GM23338 (cell line): Measurements from ENCODE around the gene HAP1.

Experiments
- ETS1 ChIP-seq: IDR thresholded peaks from 2 replicates; pipeline ENCODE4 v1.6.1; 2016; ENCODE audit warnings: antibody characterized with exemption
- EZH2 ChIP-seq: fragments of 200-600 bp; sonication (generic); IDR thresholded peaks from one replicate; pipeline ENCODE4 v1.8.0; 2017; ENCODE audit warnings: antibody characterized with exemption, mild to moderate bottlenecking, low read depth; ENCODE audit not compliant: unreplicated experiment
- EZH2phosphoT487 ChIP-seq: fragments of 200-600 bp; sonication (generic); IDR thresholded peaks from one replicate; pipeline ENCODE4 v1.8.1; 2018; ENCODE audit warnings: antibody characterized with exemption; ENCODE audit not compliant: unreplicated experiment
- JUNB ChIP-seq: IDR thresholded peaks from one replicate; pipeline ENCODE4 v1.6.1; 2016; ENCODE audit warnings: antibody characterized with exemption; ENCODE audit not compliant: unreplicated experiment
- NANOG ChIP-seq: IDR thresholded peaks from 2 replicates; pipeline ENCODE4 v1.6.1; 2016; ENCODE audit warnings: antibody characterized with exemption, borderline replicate concordance
- POLR2AphosphoS5 ChIP-seq: IDR thresholded peaks from 2 replicates; pipeline ENCODE4 v1.6.1; 2016; ENCODE audit warnings: antibody characterized with exemption, low read depth
- REST ChIP-seq: IDR thresholded peaks from one replicate; pipeline ENCODE4 v1.6.1; 2018; ENCODE audit warnings: antibody characterized with exemption; ENCODE audit not compliant: unreplicated experiment
- ZNF114 ChIP-seq: fragments of 250-450 bp; sonication (Bioruptor Pico); IDR thresholded peaks from 2 replicates; pipeline ENCODE4 v1.5.0; 2020; ENCODE audit warnings: mild to moderate bottlenecking, moderate library complexity
- ZNF462 ChIP-seq: fragments of 250-450 bp; sonication (Bioruptor Pico); IDR thresholded peaks from 2 replicates; pipeline ENCODE4 v1.5.0; 2020; ENCODE audit warnings: mild to moderate bottlenecking, moderate library complexity
- TF ChIP-seq, protein P1 (sequence below), 2 experiments: fragments of 200-600 bp in 1 of 2; sonication (generic) in 1 of 2; conservative IDR thresholded peaks; 2 replicates each; pipeline versions ENCODE4 v1.5.1 to v1.6.1; 2016 to 2017; ENCODE audit warnings: antibody characterized with exemption in 2 of 2, low read depth in 2 of 2, mild to moderate bottlenecking in 2 of 2, moderate library complexity in 1 of 2

DNA sequence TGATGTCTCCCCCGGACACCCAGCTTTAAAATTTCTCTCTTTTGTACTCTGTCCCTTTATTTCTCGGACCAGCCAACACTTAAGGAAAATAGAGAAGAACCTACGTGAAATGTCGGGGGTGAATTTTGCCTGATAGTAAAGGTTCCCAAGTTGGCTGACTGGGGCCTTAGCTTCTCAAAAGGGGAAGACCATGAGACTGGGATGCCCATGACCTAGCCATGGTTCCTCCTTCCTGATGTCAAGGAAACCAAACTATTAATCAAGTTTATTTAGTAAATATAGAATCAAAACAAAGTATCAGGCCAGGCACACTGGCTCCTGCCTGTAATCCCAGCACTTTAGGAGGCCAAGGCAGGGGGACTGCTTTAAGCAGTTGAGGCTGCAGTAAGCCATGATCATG is 48.2 kb downstream of the HAP1 start:
- TF ChIP-seq, protein P1, sequence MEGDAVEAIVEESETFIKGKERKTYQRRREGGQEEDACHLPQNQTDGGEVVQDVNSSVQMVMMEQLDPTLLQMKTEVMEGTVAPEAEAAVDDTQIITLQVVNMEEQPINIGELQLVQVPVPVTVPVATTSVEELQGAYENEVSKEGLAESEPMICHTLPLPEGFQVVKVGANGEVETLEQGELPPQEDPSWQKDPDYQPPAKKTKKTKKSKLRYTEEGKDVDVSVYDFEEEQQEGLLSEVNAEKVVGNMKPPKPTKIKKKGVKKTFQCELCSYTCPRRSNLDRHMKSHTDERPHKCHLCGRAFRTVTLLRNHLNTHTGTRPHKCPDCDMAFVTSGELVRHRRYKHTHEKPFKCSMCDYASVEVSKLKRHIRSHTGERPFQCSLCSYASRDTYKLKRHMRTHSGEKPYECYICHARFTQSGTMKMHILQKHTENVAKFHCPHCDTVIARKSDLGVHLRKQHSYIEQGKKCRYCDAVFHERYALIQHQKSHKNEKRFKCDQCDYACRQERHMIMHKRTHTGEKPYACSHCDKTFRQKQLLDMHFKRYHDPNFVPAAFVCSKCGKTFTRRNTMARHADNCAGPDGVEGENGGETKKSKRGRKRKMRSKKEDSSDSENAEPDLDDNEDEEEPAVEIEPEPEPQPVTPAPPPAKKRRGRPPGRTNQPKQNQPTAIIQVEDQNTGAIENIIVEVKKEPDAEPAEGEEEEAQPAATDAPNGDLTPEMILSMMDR (conservative IDR thresholded peaks at IDR 0.05; ENCODE audit: low read depth in 2 of 2): no peak
- TF ChIP-seq REST (no peak), POLR2AphosphoS5 (no peak), EZH2 (no peak), EZH2phosphoT487 (no peak), ZNF462 (CRISPR knock-in tag) (no peak), JUNB (no peak), ZNF114 (CRISPR knock-in tag) (no peak), ETS1 (no peak), NANOG (no peak)
